Mucosa of rectum (tissue), 2 donors: Measurements from ENCODE around the gene TEX50.
"Not testable (repeated sequence)": the region's sequence is repeated elsewhere in the genome, so short reads cannot be mapped to it uniquely, and the experiment has no call there.

Experiments used
- H3K27ac ChIP-seq, 2 donors: one replicate each; pipeline ENCODE4 v1.7.0; 2013; ENCODE audit warnings: inconsistent platforms in 2 of 2, low read depth in 2 of 2, low read length in 2 of 2
- H3K27me3 ChIP-seq, 2 donors: one replicate each; pipeline ENCODE4 v1.7.0; 2013; ENCODE audit warnings: low read length in 2 of 2; ENCODE audit not compliant: control insufficient read depth in 2 of 2, insufficient read depth in 2 of 2
- H3K36me3 ChIP-seq, 2 donors: one replicate each; pipeline ENCODE4 v1.7.0; 2013; ENCODE audit warnings: low read length in 2 of 2; ENCODE audit not compliant: control insufficient read depth in 2 of 2, insufficient read depth in 2 of 2
- H3K4me1 ChIP-seq, 2 donors: one replicate each; pipeline ENCODE4 v1.7.0; 2013; ENCODE audit warnings: low read length in 2 of 2, mild to moderate bottlenecking in 1 of 2; ENCODE audit not compliant: control insufficient read depth in 2 of 2, insufficient read depth in 2 of 2
- H3K4me3 ChIP-seq, 2 donors: one replicate each; pipeline ENCODE4 v1.7.0; 2013; ENCODE audit warnings: low read length in 2 of 2
- H3K9ac ChIP-seq, 2 donors: one replicate each; pipeline ENCODE4 v1.7.0; 2013; ENCODE audit warnings: low read length in 2 of 2, low read depth in 1 of 2, mild to moderate bottlenecking in 1 of 2
- H3K9me3 ChIP-seq, 2 donors: one replicate each; pipeline ENCODE4 v1.7.0; 2013; ENCODE audit warnings: low read length in 2 of 2; ENCODE audit not compliant: control insufficient read depth in 2 of 2
- donor health status: healthy.
- donor health status: Normal muscosa, but diverticular disease.

The TEX50 gene

DNA sequence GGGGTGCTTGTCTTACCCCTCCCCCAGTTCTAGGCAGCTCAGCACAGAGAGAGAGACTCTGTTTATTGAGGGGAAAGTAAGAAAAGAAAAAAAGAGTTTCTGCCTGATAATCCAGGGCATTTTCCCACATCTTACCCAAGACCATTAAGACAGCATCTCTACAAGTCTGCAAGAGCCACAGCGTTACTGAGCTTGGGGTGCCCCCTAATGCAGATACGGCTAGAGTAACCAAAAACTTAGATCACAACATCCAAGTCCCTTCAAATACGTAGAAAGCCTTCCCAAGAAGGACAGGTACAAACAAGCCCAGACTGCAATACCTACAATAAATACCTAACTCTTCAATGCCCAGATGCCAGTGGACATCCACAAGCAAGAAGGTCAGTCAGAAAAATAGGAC lies 6.2 kb upstream of the TEX50 start:
- H3K36me3 ChIP-seq = no peaks in the 10 kb centered on the region
- H3K9ac ChIP-seq = no peak overlapping the region
- H3K27ac ChIP-seq = no peak overlapping the region
- H3K4me3 ChIP-seq = no peak overlapping the region
- H3K27me3 ChIP-seq = no peaks in the 10 kb centered on the region
- H3K4me1 ChIP-seq = no peaks in the 10 kb centered on the region
- no peaks in the 10 kb centered on the region for H3K9me3 ChIP-seq

DNA sequence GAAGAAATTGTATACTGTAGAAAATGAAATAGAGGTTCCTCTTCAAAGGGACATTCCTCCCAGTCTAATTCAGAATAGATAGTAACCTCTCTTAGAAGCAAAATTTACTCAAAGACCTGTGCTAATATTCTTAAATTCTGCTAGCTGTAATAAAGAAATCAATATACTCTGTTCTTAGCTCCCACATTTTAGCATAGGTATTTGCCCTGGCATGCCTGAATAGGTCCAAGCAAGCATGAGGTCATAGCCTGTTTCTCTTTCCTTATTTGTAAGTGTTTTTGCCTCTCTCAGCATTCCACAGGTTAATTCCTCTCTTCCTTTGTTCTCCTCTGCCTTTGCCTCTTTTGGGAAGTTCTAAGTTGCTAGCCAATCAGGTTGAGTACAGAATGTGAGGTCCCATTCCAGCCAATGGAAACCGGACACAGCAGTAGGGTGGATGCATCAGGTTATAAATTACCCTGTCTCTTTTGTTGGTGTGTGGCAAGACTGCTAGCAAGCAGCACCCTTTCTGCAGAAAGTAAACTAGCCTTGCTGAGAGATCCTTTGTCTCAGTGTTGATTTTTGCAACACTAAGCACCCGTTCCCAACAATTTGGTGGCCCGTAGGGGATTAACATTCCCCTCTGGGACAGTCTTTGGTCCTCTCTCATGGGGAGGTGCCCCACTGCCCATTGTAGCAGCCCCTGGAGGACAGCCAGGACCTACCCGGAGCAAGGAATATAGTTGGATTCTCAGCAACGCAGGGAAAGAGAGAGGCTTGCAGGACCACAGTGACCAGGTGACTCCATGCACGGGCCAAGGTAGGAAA lies 2.3 kb downstream of the TEX50 start:
- H3K9ac ChIP-seq, H3K36me3 ChIP-seq, H3K27ac ChIP-seq, H3K4me3 ChIP-seq, H3K4me1 ChIP-seq, H3K27me3 ChIP-seq, H3K9me3 ChIP-seq: not testable (repeated sequence)

DNA sequence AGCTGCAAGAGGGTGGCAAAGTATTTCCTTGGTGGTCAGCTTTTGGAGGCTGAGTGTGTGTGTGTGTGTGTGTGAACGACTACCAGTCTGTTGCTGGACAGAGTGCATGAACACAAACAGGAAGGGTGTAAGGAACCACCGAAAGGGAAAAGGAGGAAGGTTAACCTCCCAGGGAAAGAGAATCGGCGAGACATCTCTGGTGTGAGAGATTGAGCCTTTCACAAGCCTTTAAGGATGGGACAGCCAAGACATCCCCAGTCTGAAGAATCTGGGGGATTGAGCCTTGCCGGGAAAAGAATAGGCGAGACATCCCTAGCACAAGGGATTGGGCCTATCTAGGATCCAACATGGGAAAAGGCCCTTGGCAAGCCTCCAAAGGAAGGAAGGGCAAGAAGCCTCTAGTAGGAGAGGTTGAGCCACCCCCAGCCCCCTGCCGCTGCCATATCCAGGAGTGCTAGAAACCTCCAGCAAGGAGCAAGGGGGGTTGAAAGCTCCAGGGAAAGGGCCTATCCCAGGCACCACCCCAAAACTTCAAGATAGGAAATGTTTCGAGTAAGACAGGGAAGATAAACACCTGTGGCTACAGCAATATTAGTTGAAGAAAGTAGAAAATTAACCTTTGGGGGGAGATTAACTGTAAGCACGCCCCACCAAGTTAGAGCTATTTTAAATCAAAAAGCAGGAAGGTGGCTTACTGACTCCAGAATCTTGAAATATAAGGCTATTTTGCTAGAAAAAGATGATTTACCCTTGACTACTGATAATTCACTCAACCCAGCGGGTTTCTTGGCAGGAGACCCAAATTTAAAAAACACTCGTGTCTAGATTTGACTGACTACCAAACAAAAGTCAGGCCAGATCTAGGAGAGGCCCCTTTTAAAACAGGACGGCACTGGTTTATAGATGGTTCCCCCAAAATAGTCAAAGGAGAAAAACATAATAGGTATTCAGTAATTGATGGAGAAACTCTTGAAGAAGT lies 3.2 kb downstream of the TEX50 start:
- Histone ChIP-seq H3K4me1 (no peaks in the 10 kb centered on the region), H3K4me3 (no peak overlapping the region), H3K36me3 (no peaks in the 10 kb centered on the region), H3K9ac (no peak overlapping the region), H3K27ac (no peak overlapping the region), H3K9me3 (no peaks in the 10 kb centered on the region), H3K27me3 (no peaks in the 10 kb centered on the region)

DNA sequence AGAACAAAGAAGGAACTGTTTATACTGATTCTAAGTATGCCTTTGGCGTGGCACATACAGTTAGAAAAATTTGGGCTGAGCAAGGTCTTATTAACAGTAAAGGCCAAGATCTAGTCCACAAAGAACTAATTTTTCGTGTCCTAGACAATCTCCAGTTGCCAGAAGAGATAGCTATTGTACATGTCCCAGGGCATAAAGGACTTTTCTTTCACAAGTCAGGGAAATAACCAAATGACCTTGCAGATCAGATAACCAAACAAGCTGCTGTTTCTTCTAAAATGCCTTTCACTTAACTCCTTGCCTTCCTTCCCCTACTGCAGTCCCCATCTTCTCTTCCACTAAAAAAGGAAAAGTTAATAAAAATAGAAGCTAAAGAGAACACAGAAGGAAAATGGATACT lies 4.0 kb downstream of the TEX50 start:
- Histone ChIP-seq H3K9ac (no peak overlapping the region), H3K27me3 (no peaks in the 10 kb centered on the region), H3K36me3 (no peaks in the 10 kb centered on the region), H3K27ac (no peak overlapping the region), H3K4me3 (no peak overlapping the region), H3K4me1 (no peaks in the 10 kb centered on the region), H3K9me3 (no peaks in the 10 kb centered on the region)

DNA sequence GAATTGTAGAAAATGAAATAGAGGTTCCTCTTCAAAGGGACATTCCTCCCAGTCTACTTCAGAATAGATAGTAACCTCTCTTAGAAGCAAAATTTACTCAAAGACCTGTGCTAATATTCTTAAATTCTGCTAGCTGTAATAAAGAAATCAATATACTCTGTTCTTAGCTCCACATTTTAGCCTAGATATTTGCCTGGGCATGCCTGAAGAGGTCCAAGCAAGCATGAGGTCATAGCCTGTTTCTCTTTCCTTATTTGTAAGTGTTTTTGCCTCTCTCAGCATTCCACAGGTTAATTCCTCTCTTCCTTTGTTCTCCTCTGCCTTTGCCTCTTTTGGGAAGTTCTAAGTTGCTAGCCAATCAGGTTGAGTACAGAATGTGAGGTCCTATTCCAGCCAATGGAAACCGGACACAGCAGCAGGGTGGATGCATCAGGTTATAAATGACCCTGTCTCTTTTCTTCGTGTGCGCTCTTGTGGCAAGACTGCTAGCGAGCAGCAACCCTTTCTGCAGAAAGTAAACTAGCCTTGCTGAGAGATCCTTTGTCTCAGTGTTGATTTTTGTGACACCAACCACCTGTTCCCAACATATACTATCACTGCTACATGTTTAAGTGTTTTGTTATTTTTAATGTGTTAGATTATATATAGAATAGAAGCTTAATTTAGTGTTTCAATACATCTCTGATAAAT lies 7.5 kb downstream of the TEX50 start:
- H3K4me3 ChIP-seq, H3K4me1 ChIP-seq, H3K36me3 ChIP-seq, H3K9me3 ChIP-seq, H3K9ac ChIP-seq, H3K27ac ChIP-seq, H3K27me3 ChIP-seq: not testable (repeated sequence)

DNA sequence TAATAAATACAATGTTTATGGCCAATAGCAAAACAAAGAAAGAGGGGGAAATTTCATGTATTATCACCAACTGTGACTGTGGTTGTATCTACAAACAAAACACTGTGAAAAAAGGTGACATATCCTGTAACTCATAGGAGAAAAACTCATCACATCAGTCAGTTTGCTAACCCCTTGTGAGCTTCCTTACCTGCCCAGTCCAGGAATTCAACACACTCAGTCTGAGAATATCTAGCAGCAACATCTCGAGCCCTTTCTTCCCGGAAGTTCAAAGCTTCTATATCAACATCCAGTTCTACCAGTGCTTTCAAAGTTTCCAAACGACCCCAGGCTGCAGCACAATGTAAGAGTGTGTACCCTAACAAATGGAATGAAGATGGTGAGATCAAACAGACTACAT lies 11.5 kb downstream of the TEX50 start:
- no peak overlapping the region for H3K4me3 ChIP-seq
- H3K9ac ChIP-seq = no peak overlapping the region
- no peaks in the 10 kb centered on the region for H3K9me3 ChIP-seq
- H3K36me3 ChIP-seq = no peaks in the 10 kb centered on the region
- H3K4me1 ChIP-seq = no peaks in the 10 kb centered on the region
- no peak overlapping the region for H3K27ac ChIP-seq
- no peaks in the 10 kb centered on the region for H3K27me3 ChIP-seq

DNA sequence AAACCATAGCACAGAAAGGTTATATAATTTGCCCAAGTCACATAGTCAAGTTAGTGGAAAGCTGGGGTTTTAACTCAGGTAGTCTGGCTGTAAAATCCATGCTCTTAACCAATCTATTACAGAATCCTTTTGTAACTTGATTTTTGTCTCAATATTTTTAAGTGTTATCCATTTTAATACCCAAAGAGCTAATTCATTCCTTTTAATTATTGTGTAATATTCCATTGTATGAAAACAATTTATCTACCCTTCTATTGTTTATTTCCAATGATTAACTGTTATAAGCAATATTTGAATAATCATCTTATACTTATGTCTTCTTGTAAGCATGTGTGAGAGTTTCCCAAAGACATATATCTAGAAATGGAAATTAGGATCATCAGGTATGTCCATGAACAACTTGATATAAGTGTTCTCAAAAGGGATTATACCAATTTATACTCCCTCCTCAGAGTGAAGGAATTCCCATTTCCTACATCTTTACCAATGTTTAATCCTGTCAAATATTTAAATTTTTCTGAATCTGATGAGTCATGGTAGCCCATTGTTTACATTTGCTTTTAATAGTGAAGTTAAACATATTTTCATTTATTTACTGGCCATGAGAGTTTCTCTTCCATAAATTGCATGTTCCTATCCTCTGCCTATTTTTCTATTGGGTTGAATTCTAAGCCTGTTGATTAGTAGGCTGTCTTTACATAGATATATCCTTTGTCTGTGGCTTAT lies 13.9 kb downstream of the TEX50 start:
- Histone ChIP-seq H3K27ac (no peak overlapping the region), H3K27me3 (no peaks in the 10 kb centered on the region), H3K36me3 (no peaks in the 10 kb centered on the region), H3K4me3 (no peak overlapping the region), H3K9ac (no peak overlapping the region), H3K4me1 (no peaks in the 10 kb centered on the region), H3K9me3 (no peaks in the 10 kb centered on the region)

DNA sequence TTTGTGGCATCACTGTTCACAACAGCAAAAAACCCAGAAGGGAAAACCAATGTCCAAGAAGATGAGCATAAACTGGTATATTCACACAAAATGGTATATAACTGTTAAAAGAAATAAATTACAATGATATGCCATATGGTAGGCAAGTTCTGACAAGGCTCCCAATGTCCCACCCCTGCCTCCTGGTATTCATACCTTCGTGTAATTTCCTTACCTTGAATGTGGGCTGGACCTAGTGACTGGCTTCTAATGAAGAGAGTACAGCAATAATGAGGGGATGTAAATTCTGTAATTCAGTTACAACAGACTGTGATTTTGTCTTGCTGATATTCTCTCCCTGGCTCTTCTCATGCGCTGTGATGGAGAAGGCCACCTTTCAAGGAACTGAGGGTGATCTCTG lies 25.2 kb downstream of the TEX50 start:
- no peaks in the 10 kb centered on the region for H3K27me3 ChIP-seq

DNA sequence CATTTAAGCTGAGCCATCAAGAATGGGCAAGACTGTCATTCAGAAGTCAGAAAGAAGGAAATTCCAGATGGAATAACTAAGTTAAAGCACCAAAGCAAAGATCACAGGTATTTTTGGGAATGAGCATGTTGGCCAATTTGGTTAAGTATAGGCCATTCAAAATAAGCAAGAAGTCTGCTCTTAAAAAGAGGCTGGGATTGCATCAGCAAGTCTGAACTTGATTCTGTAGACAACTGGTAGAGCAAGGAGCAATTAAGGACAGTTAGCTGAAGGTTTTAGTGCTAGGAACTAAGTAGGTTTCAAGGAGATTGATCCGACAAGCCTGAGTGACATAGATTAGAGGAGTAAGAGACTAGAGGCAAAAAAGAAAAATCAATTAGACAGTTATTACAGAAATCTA lies 26.1 kb downstream of the TEX50 start:
- Histone ChIP-seq H3K9ac (no peak overlapping the region), H3K36me3 (no peaks in the 10 kb centered on the region), H3K9me3 (no peaks in the 10 kb centered on the region), H3K4me3 (no peak overlapping the region), H3K27me3 (no peaks in the 10 kb centered on the region), H3K4me1 (no peaks in the 10 kb centered on the region), H3K27ac (no peak overlapping the region)

More for the DNA sequence above, 25.2 kb downstream of the TEX50 start:
- Histone ChIP-seq H3K4me3 (no peak overlapping the region), H3K36me3 (no peaks in the 10 kb centered on the region), H3K4me1 (no peaks in the 10 kb centered on the region), H3K9ac (no peak overlapping the region), H3K9me3 (peaks cover 3% of the 10 kb centered on the region in 2 donors), H3K27ac (no peak overlapping the region)
